SU-DHL-6 (cell line): ENCODE measurements around the gene MAP2K3.

Experiments used
- EZH2phosphoT487 ChIP-seq: fragments of 200-600 bp; sonication (generic), shearing (Covaris generic); conservative IDR thresholded peaks from 2 replicates; pipeline ENCODE4 v1.6.1; 2018; ENCODE audit warnings: mild to moderate bottlenecking, antibody characterized with exemption, low read length, moderate library complexity, mixed read lengths
- TF ChIP-seq, protein P1 (sequence below): fragments of 200-600 bp; sonication (generic); IDR thresholded peaks from one replicate; pipeline ENCODE4 v1.5.1; 2017; ENCODE audit warnings: antibody characterized with exemption, mild to moderate bottlenecking, low read length, moderate library complexity; ENCODE audit not compliant: insufficient read depth, poor library complexity, severe bottlenecking

DNA sequence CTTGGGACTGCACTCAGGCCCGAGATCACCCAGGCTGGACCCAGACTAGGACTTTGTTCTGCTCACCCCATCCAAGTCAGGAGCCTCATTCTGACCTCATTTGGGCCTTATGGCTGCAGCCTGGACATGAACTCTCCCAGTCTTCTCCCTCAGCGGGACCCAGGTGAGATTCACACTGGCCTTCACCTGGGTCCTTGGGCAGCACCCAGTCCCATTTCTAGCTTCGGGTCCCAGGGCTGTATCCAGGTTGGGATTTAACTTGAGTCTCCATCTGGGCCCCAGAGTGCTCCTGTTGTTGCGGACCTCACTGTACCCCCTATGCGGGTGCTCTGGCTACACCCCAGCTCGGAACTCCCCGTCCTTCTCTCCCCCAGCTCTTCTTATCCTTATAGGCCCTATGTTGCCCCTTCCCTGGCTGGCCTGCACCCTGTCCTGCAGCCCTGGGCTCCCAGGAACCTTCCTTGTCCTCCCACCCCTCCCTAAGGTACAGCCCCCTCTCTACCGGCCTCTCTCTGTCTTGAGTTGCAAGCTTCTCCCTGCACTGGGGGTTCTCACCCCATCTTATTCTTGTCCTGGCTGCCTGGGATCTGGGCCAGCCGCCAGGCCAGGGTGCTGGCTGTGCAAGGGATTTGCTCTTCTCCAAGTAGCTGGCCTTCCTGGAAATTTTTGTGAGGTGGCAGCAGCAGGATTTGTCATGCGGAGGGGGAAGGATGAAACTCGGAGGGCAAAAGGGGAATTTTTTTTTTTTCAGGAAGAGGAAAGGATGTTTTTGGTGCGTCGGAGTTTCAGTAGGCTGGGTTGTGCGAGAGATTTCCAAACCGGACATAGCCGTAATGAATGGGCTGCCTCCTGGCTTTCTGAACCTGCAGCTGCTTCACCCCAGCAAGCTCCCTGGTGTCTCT is 904 bp downstream of the MAP2K3 start:
- TF ChIP-seq, protein P1, sequence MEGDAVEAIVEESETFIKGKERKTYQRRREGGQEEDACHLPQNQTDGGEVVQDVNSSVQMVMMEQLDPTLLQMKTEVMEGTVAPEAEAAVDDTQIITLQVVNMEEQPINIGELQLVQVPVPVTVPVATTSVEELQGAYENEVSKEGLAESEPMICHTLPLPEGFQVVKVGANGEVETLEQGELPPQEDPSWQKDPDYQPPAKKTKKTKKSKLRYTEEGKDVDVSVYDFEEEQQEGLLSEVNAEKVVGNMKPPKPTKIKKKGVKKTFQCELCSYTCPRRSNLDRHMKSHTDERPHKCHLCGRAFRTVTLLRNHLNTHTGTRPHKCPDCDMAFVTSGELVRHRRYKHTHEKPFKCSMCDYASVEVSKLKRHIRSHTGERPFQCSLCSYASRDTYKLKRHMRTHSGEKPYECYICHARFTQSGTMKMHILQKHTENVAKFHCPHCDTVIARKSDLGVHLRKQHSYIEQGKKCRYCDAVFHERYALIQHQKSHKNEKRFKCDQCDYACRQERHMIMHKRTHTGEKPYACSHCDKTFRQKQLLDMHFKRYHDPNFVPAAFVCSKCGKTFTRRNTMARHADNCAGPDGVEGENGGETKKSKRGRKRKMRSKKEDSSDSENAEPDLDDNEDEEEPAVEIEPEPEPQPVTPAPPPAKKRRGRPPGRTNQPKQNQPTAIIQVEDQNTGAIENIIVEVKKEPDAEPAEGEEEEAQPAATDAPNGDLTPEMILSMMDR, result no peak
- no peak for TF ChIP-seq EZH2phosphoT487
